Vagina (tissue), 2 donors: ENCODE results near the gene LEKR1.

Source experiments
- POLR2A ChIP-seq, 2 donors: fragments of 450-650 bp; IDR thresholded peaks; one replicate each; pipeline ENCODE4 v1.6.1; 2017; ENCODE audit warnings: antibody characterized with exemption in 2 of 2, mild to moderate bottlenecking in 2 of 2, moderate library complexity in 2 of 2
- POLR2AphosphoS5 ChIP-seq, 2 donors: sonication (generic); formaldehyde crosslinking; IDR thresholded peaks; one replicate each; pipeline ENCODE4 v1.9.0; 2017; ENCODE audit warnings: antibody characterized with exemption in 2 of 2, mild to moderate bottlenecking in 2 of 2, low read depth in 1 of 2; ENCODE audit not compliant: insufficient read depth in 1 of 2
- TF ChIP-seq, protein P1 (sequence below), 3 experiments: fragments of 450-650 bp in 2 of 3; fragments of 200-600 bp in 1 of 3; sonication (generic) in 1 of 3; IDR thresholded peaks; one replicate each; pipeline ENCODE4 v1.5.1; 2017 to 2019; ENCODE audit warnings: antibody characterized with exemption in 3 of 3, mild to moderate bottlenecking in 2 of 3, moderate library complexity in 2 of 3

DNA sequence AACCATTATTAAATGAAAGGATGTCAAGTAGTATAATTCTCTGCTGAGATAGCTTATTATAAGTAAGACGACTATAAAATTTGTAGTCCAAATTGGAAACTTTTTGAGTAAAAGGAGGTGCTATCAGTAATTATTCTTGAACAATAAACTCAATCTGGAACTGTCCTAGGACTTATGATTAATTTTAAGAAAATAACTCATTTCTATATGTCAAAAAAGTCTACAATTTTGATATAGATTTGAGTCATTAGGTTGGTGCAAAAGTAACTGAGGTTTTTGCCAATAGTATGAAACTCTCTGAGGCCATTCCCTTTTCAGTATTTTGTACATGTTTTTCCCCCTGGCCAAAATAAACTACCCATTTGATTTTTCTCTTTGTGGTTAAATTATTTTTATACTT is 41.0 kb downstream of the LEKR1 start:
- TF ChIP-seq, protein P1, sequence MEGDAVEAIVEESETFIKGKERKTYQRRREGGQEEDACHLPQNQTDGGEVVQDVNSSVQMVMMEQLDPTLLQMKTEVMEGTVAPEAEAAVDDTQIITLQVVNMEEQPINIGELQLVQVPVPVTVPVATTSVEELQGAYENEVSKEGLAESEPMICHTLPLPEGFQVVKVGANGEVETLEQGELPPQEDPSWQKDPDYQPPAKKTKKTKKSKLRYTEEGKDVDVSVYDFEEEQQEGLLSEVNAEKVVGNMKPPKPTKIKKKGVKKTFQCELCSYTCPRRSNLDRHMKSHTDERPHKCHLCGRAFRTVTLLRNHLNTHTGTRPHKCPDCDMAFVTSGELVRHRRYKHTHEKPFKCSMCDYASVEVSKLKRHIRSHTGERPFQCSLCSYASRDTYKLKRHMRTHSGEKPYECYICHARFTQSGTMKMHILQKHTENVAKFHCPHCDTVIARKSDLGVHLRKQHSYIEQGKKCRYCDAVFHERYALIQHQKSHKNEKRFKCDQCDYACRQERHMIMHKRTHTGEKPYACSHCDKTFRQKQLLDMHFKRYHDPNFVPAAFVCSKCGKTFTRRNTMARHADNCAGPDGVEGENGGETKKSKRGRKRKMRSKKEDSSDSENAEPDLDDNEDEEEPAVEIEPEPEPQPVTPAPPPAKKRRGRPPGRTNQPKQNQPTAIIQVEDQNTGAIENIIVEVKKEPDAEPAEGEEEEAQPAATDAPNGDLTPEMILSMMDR (IDR thresholded peaks at IDR 0.05): no peak
- TF ChIP-seq POLR2A (IDR thresholded peaks at IDR 0.05) (no peak), POLR2AphosphoS5 (IDR thresholded peaks at IDR 0.05; ENCODE audit: insufficient read depth in 1 of 2, low read depth in 1 of 2) (no peak)
